Smooth muscle cell of the brain vasculature (primary cell): Measurements from ENCODE around the gene PCDHGA8.
"Not testable (repeated sequence)": the region's sequence is repeated elsewhere in the genome, so short reads cannot be mapped to it uniquely, and the experiment has no call there.

Experiments
- DNase-seq: peaks from one replicate; pipeline ENCODE4 v3.0.0-alpha.2; 2012; ENCODE audit warnings: low read depth, low spot score

Gene PCDHGA8

GRCh38 chr5:141402553-141403243 is 10.3 kb downstream of the PCDHGA8 start, which contains the start of gene PCDHGA9:
TSS of gene PCDHGA9 (plus strand) at chr5:141402778. CDS start at chr5:141402953, 175 bp downstream.
- no peak for DNase-seq

GRCh38 chr5:141403387-141403786 is 11.0 kb downstream of the PCDHGA8 start:
- no peak for DNase-seq

- not testable (repeated sequence) for DNase-seq
Measured at GRCh38 chr5:141407790-141408505, 15.5 kb downstream of the PCDHGA8 start, which contains the start of gene PCDHGB6. TSS of gene PCDHGB6 (plus strand) at chr5:141408021. CDS start at chr5:141408203, 182 bp downstream.

GRCh38 chr5:141409598-141410306 is 17.3 kb downstream of the PCDHGA8 start:
- DNase-seq: no peak

- no peak for DNase-seq
Measured at GRCh38 chr5:141411575-141411974, 19.1 kb downstream of the PCDHGA8 start.

- no peak for DNase-seq
Measured at GRCh38 chr5:141412854-141413539, 20.6 kb downstream of the PCDHGA8 start, which contains the start of gene PCDHGA10. TSS of gene PCDHGA10 (plus strand) at chr5:141412987. CDS start at chr5:141413176, 189 bp downstream.

GRCh38 chr5:141413540-141414069 is 21.2 kb downstream of the PCDHGA8 start:
- no peak for DNase-seq

- not testable (repeated sequence) for DNase-seq
Measured at GRCh38 chr5:141414548-141415274, 22.3 kb downstream of the PCDHGA8 start.

- DNase-seq: not testable (repeated sequence)
Measured at GRCh38 chr5:141415275-141415618, 22.8 kb downstream of the PCDHGA8 start.

GRCh38 chr5:141417494-141418172 is 25.2 kb downstream of the PCDHGA8 start, which contains the start of gene PCDHGB7:
TSS of gene PCDHGB7 (plus strand) at chr5:141417677. CDS start at chr5:141417860, 183 bp downstream.
- not testable (repeated sequence) for DNase-seq

GRCh38 chr5:141419074-141419880 is 26.8 kb downstream of the PCDHGA8 start:
- DNase-seq: no peak

- no peak for DNase-seq
Measured at GRCh38 chr5:141420855-141421488, 28.5 kb downstream of the PCDHGA8 start, which contains the start of gene PCDHGA11. TSS of gene PCDHGA11 (plus strand) at chr5:141421051. CDS start at chr5:141421228, 177 bp downstream.

- no peak for DNase-seq
Measured at GRCh38 chr5:141421489-141421855, 29.0 kb downstream of the PCDHGA8 start.

GRCh38 chr5:141422742-141423291 is 30.4 kb downstream of the PCDHGA8 start:
- DNase-seq: no peak

- DNase-seq: no peak
Measured at GRCh38 chr5:141427783-141428426, 35.5 kb downstream of the PCDHGA8 start.

- no peak for DNase-seq
Measured at GRCh38 chr5:141430332-141431113, 38.1 kb downstream of the PCDHGA8 start, which contains the start of gene PCDHGA12. TSS of gene PCDHGA12 (plus strand) at chr5:141430507. CDS start at chr5:141430760, 253 bp downstream.

GRCh38 chr5:141431286-141431685 is 38.9 kb downstream of the PCDHGA8 start:
- no peak for DNase-seq
